H1 (cell line): Measurements from ENCODE around the gene NADSYN1. TPM values are rescaled to one million over a fixed set of nuclear protein-coding genes. Genes with fewer than 3 reads are reported as not detected.
A peak's percentile ranks its signal among the peaks of the same experiment; 100 is the strongest.

Experiments
- CTCF ChIA-PET: fragments of 300-600 bp; sonication (Branson Sonifier 250); formaldehyde crosslinking; loops from one replicate; lab custom pipeline; 2021; ENCODE audit not compliant: partially characterized antibody; lab: Charles Lee
- POLR2A ChIA-PET: fragments of 300-600 bp; sonication (Branson Sonifier 250); formaldehyde crosslinking; loops from one replicate; lab custom pipeline; 2021; ENCODE audit warnings: inconsistent platforms; ENCODE audit not compliant: partially characterized antibody; lab: Charles Lee
- DNase-seq, 2 experiments: peaks; one replicate each; pipeline versions ENCODE4 v3.0.0 to v3.0.0-alpha.2; 2010 to 2022; ENCODE audit warnings: low spot score in 2 of 2, low read depth in 1 of 2, mixed read lengths in 1 of 2
- FAIRE-seq: peaks from 2 replicates; lab custom pipeline; 2011; peaks lifted over from hg19 to GRCh38; lab: Jason Lieb, UNC
- H2AFZ ChIP-seq: 2 replicates; pipeline ENCODE4 v1.8.1; 2012; ENCODE audit warnings: low read length, inconsistent platforms
- H2AK5ac ChIP-seq: 2 replicates; pipeline ENCODE4 v1.6.1; 2013; ENCODE audit warnings: low read depth, low read length
- H2BK120ac ChIP-seq: replicated peaks from 2 replicates; pipeline ENCODE3; 2013; ENCODE audit warnings: low read depth, low read length, inconsistent platforms
- H2BK12ac ChIP-seq: 2 replicates; pipeline ENCODE4 v1.6.1; 2013; ENCODE audit warnings: low read depth, low read length
- H2BK15ac ChIP-seq: 2 replicates; pipeline ENCODE4 v1.6.1; 2013; ENCODE audit warnings: low read length
- H2BK20ac ChIP-seq: 2 replicates; pipeline ENCODE4 v1.6.1; 2013; ENCODE audit warnings: low read length
- H2BK5ac ChIP-seq: 2 replicates; pipeline ENCODE4 v1.6.1; 2013; ENCODE audit warnings: low read depth, low read length
- H3K14ac ChIP-seq: 2 replicates; pipeline ENCODE4 v1.6.1; 2013; ENCODE audit warnings: inconsistent platforms; ENCODE audit not compliant: insufficient read length
- H3K18ac ChIP-seq: 2 replicates; pipeline ENCODE4 v1.6.1; 2013; ENCODE audit warnings: low read length; ENCODE audit errors: extremely low read depth
- H3K23ac ChIP-seq: 2 replicates; pipeline ENCODE4 v1.6.1; 2013; ENCODE audit warnings: inconsistent platforms; ENCODE audit not compliant: insufficient read length
- H3K23me2 ChIP-seq: 2 replicates; pipeline ENCODE4 v1.6.1; 2013; ENCODE audit warnings: low read depth, low read length
- H3K27ac ChIP-seq: 2 replicates; pipeline ENCODE4 v1.6.1; 2011; ENCODE audit warnings: low read depth, low read length, inconsistent platforms
- H3K27me3 ChIP-seq, 4 experiments: replicated peaks in 1 of 4; 1 replicate in 1 of 4; 2 replicates in 3 of 4; pipeline versions ENCODE4 v1.6.1 to v1.8.1; 2011 to 2013; ENCODE audit warnings: low read length in 3 of 4, mild to moderate bottlenecking in 3 of 4, inconsistent platforms in 2 of 4, mixed read lengths in 2 of 4, moderate library complexity in 1 of 4; ENCODE audit not compliant: control insufficient read depth in 3 of 4, insufficient read depth in 3 of 4; ENCODE audit errors: extremely low read depth in 1 of 4
- H3K36me3 ChIP-seq, 4 experiments: 2 replicates each; pipeline versions ENCODE4 v1.6.1 to v1.8.1; 2011 to 2013; ENCODE audit warnings: mild to moderate bottlenecking in 4 of 4, low read length in 3 of 4, moderate library complexity in 2 of 4, control low read depth in 1 of 4, inconsistent platforms in 1 of 4; ENCODE audit not compliant: insufficient read depth in 4 of 4, control insufficient read depth in 2 of 4
- H3K4ac ChIP-seq: replicated peaks from 2 replicates; pipeline ENCODE3; 2013; ENCODE audit warnings: low read length, low read depth, mixed read lengths, inconsistent platforms; ENCODE audit not compliant: insufficient read length
- H3K4me1 ChIP-seq, 4 experiments: replicated peaks in 1 of 4; 1 replicate in 1 of 4; 2 replicates in 3 of 4; pipeline versions ENCODE4 v1.6.1 to v1.8.1; 2011 to 2013; ENCODE audit warnings: low read length in 3 of 4, inconsistent platforms in 2 of 4, mixed read lengths in 1 of 4; ENCODE audit not compliant: insufficient read depth in 4 of 4, control insufficient read depth in 3 of 4
- H3K4me2 ChIP-seq, 2 experiments: 2 replicates each; pipeline versions ENCODE4 v1.6.1 to v1.8.1; 2011 to 2013; ENCODE audit warnings: low read depth in 2 of 2, low read length in 2 of 2, control low read depth in 1 of 2, inconsistent platforms in 1 of 2, mild to moderate bottlenecking in 1 of 2; ENCODE audit not compliant: insufficient read depth in 1 of 2
- H3K4me3 ChIP-seq, 4 experiments: fragments of 200-600, 300-600 bp in 1 of 4; sonication (generic), shearing (Covaris generic), sonication (Bioruptor Twin) in 1 of 4; 2 replicates each; pipeline versions ENCODE4 v1.5.1 to v1.8.1; 2011 to 2016; ENCODE audit warnings: low read length in 4 of 4, low read depth in 3 of 4, control low read depth in 2 of 4, inconsistent platforms in 2 of 4, mild to moderate bottlenecking in 2 of 4, mixed read lengths in 1 of 4, moderate library complexity in 1 of 4; ENCODE audit not compliant: insufficient read depth in 2 of 4; ENCODE audit errors: extremely low read depth in 1 of 4
- H3K56ac ChIP-seq: replicated peaks from 2 replicates; pipeline ENCODE3; 2013; ENCODE audit warnings: low read depth, mild to moderate bottlenecking, mixed read lengths, low read length, inconsistent platforms; ENCODE audit not compliant: insufficient read length
- H3K79me1 ChIP-seq: 2 replicates; pipeline ENCODE4 v1.6.1; 2013; ENCODE audit warnings: low read depth, low read length, control low read depth
- H3K79me2 ChIP-seq, 2 experiments: 2 replicates each; pipeline versions ENCODE4 v1.6.1 to v1.8.1; 2012 to 2013; ENCODE audit warnings: low read length in 2 of 2, mild to moderate bottlenecking in 2 of 2, inconsistent platforms in 1 of 2; ENCODE audit not compliant: insufficient read depth in 2 of 2, control insufficient read depth in 1 of 2
- H3K9ac ChIP-seq, 4 experiments: replicated peaks in 1 of 4; 1 replicate in 1 of 4; 2 replicates in 3 of 4; pipeline versions ENCODE4 v1.6.1 to v1.8.1; 2011 to 2013; ENCODE audit warnings: low read depth in 3 of 4, low read length in 3 of 4, control low read depth in 2 of 4, mild to moderate bottlenecking in 2 of 4, moderate library complexity in 2 of 4, inconsistent platforms in 1 of 4; ENCODE audit errors: extremely low read depth in 1 of 4
- H3K9me3 ChIP-seq, 2 experiments: 2 replicates each; pipeline versions ENCODE4 v1.6.1 to v1.8.1; 2012 to 2013; ENCODE audit warnings: mild to moderate bottlenecking in 2 of 2, moderate library complexity in 2 of 2, control low read depth in 1 of 2, inconsistent platforms in 1 of 2, low read depth in 1 of 2, low read length in 1 of 2, mixed read lengths in 1 of 2; ENCODE audit not compliant: insufficient read depth in 2 of 2
- H4K20me1 ChIP-seq, 2 experiments: replicated peaks in 1 of 2; 2 replicates each; pipeline versions ENCODE3 to v1.8.1; 2011 to 2013; ENCODE audit warnings: inconsistent platforms in 2 of 2, low read length in 2 of 2, mild to moderate bottlenecking in 1 of 2; ENCODE audit not compliant: insufficient read depth in 2 of 2, control insufficient read depth in 1 of 2
- H4K5ac ChIP-seq: 2 replicates; pipeline ENCODE4 v1.6.1; 2013; ENCODE audit warnings: low read length, low read depth, mixed read lengths, inconsistent platforms; ENCODE audit not compliant: insufficient read length
- H4K8ac ChIP-seq: 2 replicates; pipeline ENCODE4 v1.8.0; 2013; ENCODE audit warnings: mild to moderate bottlenecking, moderate library complexity, low read length, inconsistent platforms; ENCODE audit not compliant: insufficient read depth; ENCODE audit errors: extremely low read depth
- H4K91ac ChIP-seq: replicated peaks from 2 replicates; pipeline ENCODE3; 2013; ENCODE audit warnings: low read length, mixed read lengths, inconsistent platforms; ENCODE audit not compliant: insufficient read length
- EZH2 ChIP-seq: fragments of 200-600 bp; sonication (generic); IDR thresholded peaks from 2 replicates; pipeline ENCODE4 v1.7.1; 2012; ENCODE audit warnings: low read depth, mild to moderate bottlenecking, moderate library complexity, low read length, inconsistent platforms; ENCODE audit not compliant: severe bottlenecking
- GABPA ChIP-seq: IDR thresholded peaks from 2 replicates; pipeline ENCODE4 v1.6.1; 2011; ENCODE audit warnings: mild to moderate bottlenecking, low read length, moderate library complexity, borderline replicate concordance; ENCODE audit not compliant: insufficient read depth
- HDAC2 ChIP-seq, 2 experiments: fragments of 300-600 bp in 1 of 2; sonication (generic) in 1 of 2; IDR thresholded peaks; 2 replicates each; pipeline ENCODE4 v1.6.1; 2011 to 2012; ENCODE audit warnings: low read depth in 2 of 2, low read length in 2 of 2, mild to moderate bottlenecking in 2 of 2, moderate library complexity in 2 of 2, borderline replicate concordance in 1 of 2, inconsistent platforms in 1 of 2
- KDM4A ChIP-seq: IDR thresholded peaks from one replicate; pipeline ENCODE4 v1.7.1; 2012; ENCODE audit warnings: low read depth, mild to moderate bottlenecking, moderate library complexity, low read length, inconsistent platforms; ENCODE audit not compliant: severe bottlenecking
- POLR2A ChIP-seq, 2 experiments: IDR thresholded peaks; 1 replicate in 1 of 2; 2 replicates in 1 of 2; pipeline ENCODE4 v1.6.1; 2011; ENCODE audit warnings: low read depth in 2 of 2, low read length in 2 of 2, mild to moderate bottlenecking in 2 of 2; ENCODE audit errors: control extremely low read depth in 1 of 2
- POU5F1 ChIP-seq: IDR thresholded peaks from 2 replicates; pipeline ENCODE4 v1.6.1; 2011; ENCODE audit warnings: low read depth, mild to moderate bottlenecking, low read length, moderate library complexity
- RAD21 ChIP-seq, 2 experiments: IDR thresholded peaks in 1 of 2; conservative IDR thresholded peaks in 1 of 2; 2 replicates each; pipeline ENCODE4 v1.6.1; 2011; ENCODE audit warnings: low read depth in 2 of 2, low read length in 2 of 2, improper control_type of control experiment in 1 of 2, inconsistent platforms in 1 of 2, mild to moderate bottlenecking in 1 of 2, moderate library complexity in 1 of 2
- TBP ChIP-seq: IDR thresholded peaks from 2 replicates; pipeline ENCODE4 v1.6.1; 2011; ENCODE audit warnings: low read depth, low read length, improper control_type of control experiment
- WGBS, 2 experiments: shearing (Covaris generic) in 1 of 2; methylation state at CpG; one replicate each; pipeline versions ENCODE4 v1.1.6 to v1.1.7; 2013 to 2015; ENCODE audit warnings: low lambda C conversion rate in 2 of 2, mixed read lengths in 2 of 2, inconsistent platforms in 1 of 2, low coverage in 1 of 2, missing lambda C conversion rate in 1 of 2; ENCODE audit not compliant: insufficient replicate concordance in 2 of 2, insufficient coverage in 1 of 2, insufficient read length in 1 of 2; ENCODE audit errors: extremely low coverage in 1 of 2, missing lambda C conversion rate in 1 of 2; 5-methylcytosine and 5-hydroxymethylcytosine counted together
- polyA plus RNA-seq, 7 experiments: library from polyadenylated mRNA; depleted of rRNA in 3 of 7; stranded (reverse) in 5 of 7; unstranded in 2 of 7; fragments of >200 nt in 5 of 7; fragments of 200-250 nt in 2 of 7; gene quantifications; 1 replicate in 5 of 7; 2 replicates in 1 of 7; 4 replicates in 1 of 7; pipeline versions ENCODE4 v1.2.1 to v1.2.3, GENCODE V29; 2011 to 2013; ENCODE audit warnings: missing spikeins in 2 of 7, mixed read lengths in 2 of 7
- total RNA-seq: library from RNA; stranded (reverse); fragmentation: NEBNext Ultra II Directional; extraction: Animal tissue kit (Norgen Biotek cat#: 25700); gene quantifications from 2 replicates; pipeline ENCODE4 v1.2.1, GENCODE V29; 2021
- TF ChIP-seq, protein P1 (sequence below), 3 experiments: IDR thresholded peaks; 1 replicate in 2 of 3; 2 replicates in 1 of 3; pipeline versions ENCODE4 v1.5.1 to v1.6.1; 2011; ENCODE audit warnings: low read length in 3 of 3, mild to moderate bottlenecking in 3 of 3, inconsistent platforms in 2 of 3, low read depth in 1 of 3, moderate library complexity in 1 of 3; ENCODE audit not compliant: insufficient read depth in 1 of 3; ENCODE audit errors: control extremely low read depth in 1 of 3

NADSYN1 gene
- total and polyA plus RNA-seq, 2 of the 8 experiments (the other 6 are each of a cell fraction or from before 2014, with no cell fraction given): 38.3 to 38.6 TPM

DNA sequence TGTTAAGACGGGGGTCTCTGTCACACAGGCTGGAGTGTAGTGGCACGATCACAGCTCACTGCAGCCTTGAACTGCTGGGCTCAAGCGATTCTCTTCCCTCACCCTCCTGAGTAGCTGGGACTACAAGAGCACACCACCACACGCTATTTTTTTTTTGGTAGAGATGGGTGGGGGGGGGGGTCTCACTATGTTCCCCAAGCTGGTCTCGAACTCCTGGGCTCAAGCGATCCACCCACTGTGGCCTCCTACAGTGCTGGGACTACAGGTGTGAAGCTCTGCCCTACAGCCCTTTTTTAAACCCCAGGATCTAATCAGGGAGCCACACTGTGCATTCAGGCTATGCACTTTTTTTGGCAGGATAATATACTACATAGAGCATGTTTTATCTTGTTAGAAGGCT is 3.4 kb upstream of the NADSYN1 start:
- Histone ChIP-seq H2BK120ac (no peak overlapping the region), H3K14ac (no peak overlapping the region), H2BK12ac (no peak overlapping the region), H3K56ac (no peak overlapping the region), H2BK15ac (no peak overlapping the region), H4K20me1 (peaks cover 0 to 15% of the 10 kb centered on the region in 2 experiments), H2BK20ac (no peak overlapping the region), H3K4me1 (peaks cover 3 to 19% (median 9%) of the 10 kb centered on the region in 4 experiments; a peak in 6 of 7 replicates), H2AK5ac (no peak overlapping the region), H4K91ac (no peak overlapping the region), H3K36me3 (peaks cover 5 to 27% (median 12%) of the 10 kb centered on the region in 4 experiments; a peak in 7 of 8 replicates), H3K9ac (no peak overlapping the region), H3K79me2 (peaks cover 0 to 57% of the 10 kb centered on the region in 2 experiments; a peak in 3 of 4 replicates), H3K27ac (no peak overlapping the region), H3K4me2 (peak overlapping the region; percentile 75 to 100), H3K27me3 (no peaks in the 10 kb centered on the region), H2AFZ (no peak overlapping the region), H3K9me3 (no peaks in the 10 kb centered on the region), H2BK5ac (no peak overlapping the region), H3K23me2 (peaks cover 21% of the 10 kb centered on the region), H4K8ac (no peak overlapping the region), H3K23ac (no peak overlapping the region), H3K18ac (no peak overlapping the region), H3K4ac (no peak overlapping the region), H4K5ac (no peak overlapping the region), H3K4me3 (peak overlapping the region; percentile 77 to 98 (median 91); a peak in 7 of 8 replicates), H3K79me1 (peaks cover 13% of the 10 kb centered on the region)
- no peak for DNase-seq
- POLR2A ChIA-PET: interaction anchor here (1.4 to 1.7 kb wide), 2 partner anchors 9 to 15 kb away, joined by 5 to 6 read pairs; no protein-coding TSS in a partner anchor
- TF ChIP-seq TBP: no peak
- TF ChIP-seq POU5F1: no peak
- TF ChIP-seq, protein P1, sequence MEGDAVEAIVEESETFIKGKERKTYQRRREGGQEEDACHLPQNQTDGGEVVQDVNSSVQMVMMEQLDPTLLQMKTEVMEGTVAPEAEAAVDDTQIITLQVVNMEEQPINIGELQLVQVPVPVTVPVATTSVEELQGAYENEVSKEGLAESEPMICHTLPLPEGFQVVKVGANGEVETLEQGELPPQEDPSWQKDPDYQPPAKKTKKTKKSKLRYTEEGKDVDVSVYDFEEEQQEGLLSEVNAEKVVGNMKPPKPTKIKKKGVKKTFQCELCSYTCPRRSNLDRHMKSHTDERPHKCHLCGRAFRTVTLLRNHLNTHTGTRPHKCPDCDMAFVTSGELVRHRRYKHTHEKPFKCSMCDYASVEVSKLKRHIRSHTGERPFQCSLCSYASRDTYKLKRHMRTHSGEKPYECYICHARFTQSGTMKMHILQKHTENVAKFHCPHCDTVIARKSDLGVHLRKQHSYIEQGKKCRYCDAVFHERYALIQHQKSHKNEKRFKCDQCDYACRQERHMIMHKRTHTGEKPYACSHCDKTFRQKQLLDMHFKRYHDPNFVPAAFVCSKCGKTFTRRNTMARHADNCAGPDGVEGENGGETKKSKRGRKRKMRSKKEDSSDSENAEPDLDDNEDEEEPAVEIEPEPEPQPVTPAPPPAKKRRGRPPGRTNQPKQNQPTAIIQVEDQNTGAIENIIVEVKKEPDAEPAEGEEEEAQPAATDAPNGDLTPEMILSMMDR (IDR thresholded peaks at IDR 0.05; ENCODE audit: control extremely low read depth in 1 of 3, insufficient read depth in 1 of 3, low read depth in 1 of 3, low read length in 3 of 3): no peak
- TF ChIP-seq GABPA: no peak
- TF ChIP-seq POLR2A (IDR thresholded peaks at IDR 0.05; ENCODE audit: control extremely low read depth in 1 of 2, low read depth in 2 of 2, low read length in 2 of 2): no peak
- no peak for TF ChIP-seq RAD21 (IDR thresholded peaks at IDR 0.05 in 1 of 2, conservative IDR thresholded peaks at IDR 0.05 in 1 of 2; ENCODE audit: low read depth in 2 of 2, low read length in 2 of 2)
- TF ChIP-seq EZH2: no peak
- no peak for TF ChIP-seq HDAC2 (IDR thresholded peaks at IDR 0.05; ENCODE audit: borderline replicate concordance in 1 of 2, low read depth in 2 of 2, low read length in 2 of 2)
- no peak for TF ChIP-seq KDM4A
- CTCF ChIA-PET: interaction anchor here (0.9 to 1.2 kb wide), 2 partner anchors 114 to 369 kb away, joined by 3 to 4 read pairs; no protein-coding TSS in a partner anchor
- no peak for FAIRE-seq
- 24% methylated on average over 6 of the region's 6 CpGs; no CpG with 5 or more reads in 1 of the 2 experiments for WGBS, 2 experiments
